ENCODE measurements around the gene CLPTM1L.

CLPTM1L gene

DNA sequence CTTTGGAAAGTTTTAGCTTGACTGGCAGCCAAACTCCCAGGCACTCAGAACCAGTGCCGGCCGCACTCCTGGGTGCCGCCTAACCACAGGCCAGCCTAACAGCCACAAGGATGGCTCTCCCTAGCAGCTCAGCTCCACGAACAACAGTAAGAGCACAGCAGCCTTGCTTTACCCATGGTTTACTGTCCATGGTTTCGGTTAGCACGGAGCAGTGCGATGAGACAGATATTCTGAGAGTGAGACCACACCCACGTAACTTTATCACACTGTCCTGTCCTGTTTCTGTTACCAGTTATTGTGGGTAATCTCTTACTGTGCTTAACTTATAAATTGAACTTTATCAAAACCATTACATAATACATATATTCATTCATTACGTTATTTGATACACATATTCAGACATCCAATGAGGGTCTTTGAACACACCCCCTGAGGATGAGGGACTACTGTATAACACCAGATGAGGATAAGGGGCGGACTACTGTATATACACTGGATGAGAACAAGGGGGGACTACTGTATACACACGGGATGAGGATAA, 12.4 kb downstream of the CLPTM1L start (continued):
- TF ChIP-seq, protein P1, sequence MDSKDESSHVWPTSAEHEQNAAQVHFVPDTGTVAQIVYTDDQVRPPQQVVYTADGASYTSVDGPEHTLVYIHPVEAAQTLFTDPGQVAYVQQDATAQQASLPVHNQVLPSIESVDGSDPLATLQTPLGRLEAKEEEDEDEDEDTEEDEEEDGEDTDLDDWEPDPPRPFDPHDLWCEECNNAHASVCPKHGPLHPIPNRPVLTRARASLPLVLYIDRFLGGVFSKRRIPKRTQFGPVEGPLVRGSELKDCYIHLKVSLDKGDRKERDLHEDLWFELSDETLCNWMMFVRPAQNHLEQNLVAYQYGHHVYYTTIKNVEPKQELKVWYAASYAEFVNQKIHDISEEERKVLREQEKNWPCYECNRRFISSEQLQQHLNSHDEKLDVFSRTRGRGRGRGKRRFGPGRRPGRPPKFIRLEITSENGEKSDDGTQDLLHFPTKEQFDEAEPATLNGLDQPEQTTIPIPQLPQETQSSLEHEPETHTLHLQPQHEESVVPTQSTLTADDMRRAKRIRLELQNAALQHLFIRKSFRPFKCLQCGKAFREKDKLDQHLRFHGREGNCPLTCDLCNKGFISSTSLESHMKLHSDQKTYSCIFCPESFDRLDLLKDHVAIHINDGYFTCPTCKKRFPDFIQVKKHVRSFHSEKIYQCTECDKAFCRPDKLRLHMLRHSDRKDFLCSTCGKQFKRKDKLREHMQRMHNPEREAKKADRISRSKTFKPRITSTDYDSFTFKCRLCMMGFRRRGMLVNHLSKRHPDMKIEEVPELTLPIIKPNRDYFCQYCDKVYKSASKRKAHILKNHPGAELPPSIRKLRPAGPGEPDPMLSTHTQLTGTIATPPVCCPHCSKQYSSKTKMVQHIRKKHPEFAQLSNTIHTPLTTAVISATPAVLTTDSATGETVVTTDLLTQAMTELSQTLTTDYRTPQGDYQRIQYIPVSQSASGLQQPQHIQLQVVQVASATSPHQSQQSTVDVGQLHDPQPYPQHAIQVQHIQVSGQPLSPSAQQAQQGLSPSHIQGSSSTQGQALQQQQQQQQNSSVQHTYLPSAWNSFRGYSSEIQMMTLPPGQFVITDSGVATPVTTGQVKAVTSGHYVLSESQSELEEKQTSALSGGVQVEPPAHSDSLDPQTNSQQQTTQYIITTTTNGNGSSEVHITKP (tag by site-specific recombination; IDR thresholded peaks at IDR 0.05) = no peak
- no peak for TF ChIP-seq ZNF292 (tag by site-specific recombination; IDR thresholded peaks at IDR 0.05; ENCODE audit: borderline replicate concordance, low read depth)

DNA sequence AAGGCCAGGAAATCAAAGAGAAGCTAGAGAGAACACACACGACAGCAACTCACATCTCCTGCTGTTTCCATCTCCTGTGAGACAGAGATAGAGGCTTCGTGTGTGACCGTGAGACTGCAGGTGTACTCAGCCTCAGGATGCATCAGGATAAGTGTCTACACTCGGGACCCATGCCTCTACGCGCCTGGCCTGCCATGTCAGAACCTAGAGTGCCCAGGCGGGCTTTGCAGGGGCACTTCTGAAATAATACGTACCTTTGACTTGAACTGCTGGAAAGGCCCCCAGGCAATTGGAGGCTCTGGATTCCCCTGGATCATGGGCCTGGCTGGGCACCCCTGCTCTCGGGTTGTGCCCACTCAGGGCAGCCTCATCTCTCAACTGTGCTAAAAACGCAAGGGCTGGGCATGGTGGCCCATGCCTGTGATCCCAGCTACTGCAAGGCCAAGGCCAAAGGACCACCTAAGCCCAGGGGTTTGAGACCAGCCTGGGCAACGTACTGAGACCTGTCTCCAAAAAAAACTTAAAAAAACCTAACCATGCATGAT, 13.0 kb downstream of the CLPTM1L start:
- Histone ChIP-seq H3K4me3 (ENCODE audit: low read depth, low read length) (no peak overlapping the region), H3K27ac (ENCODE audit: extremely low read depth, low read depth, low read length) (no peak overlapping the region), H3K9me3 (ENCODE audit: control insufficient read depth, insufficient read depth, low read depth, low read length) (no peaks in the 10 kb centered on the region), H3K4me1 (ENCODE audit: control insufficient read depth, insufficient read depth, low read length) (no peaks in the 10 kb centered on the region), H3K36me3 (ENCODE audit: control insufficient read depth in 2 of 2, insufficient read depth in 1 of 2, low read length in 2 of 2) (peaks cover 8 to 79% of the 10 kb centered on the region in 2 experiments)
- POLR2A ChIA-PET = no interaction called here
- no peak for TF ChIP-seq SETDB1 (IDR thresholded peaks at IDR 0.05; ENCODE audit: insufficient read length, low read length)
- TF ChIP-seq ZNF140 (tag by site-specific recombination; IDR thresholded peaks at IDR 0.05) = no peak
- TF ChIP-seq, protein P2, sequence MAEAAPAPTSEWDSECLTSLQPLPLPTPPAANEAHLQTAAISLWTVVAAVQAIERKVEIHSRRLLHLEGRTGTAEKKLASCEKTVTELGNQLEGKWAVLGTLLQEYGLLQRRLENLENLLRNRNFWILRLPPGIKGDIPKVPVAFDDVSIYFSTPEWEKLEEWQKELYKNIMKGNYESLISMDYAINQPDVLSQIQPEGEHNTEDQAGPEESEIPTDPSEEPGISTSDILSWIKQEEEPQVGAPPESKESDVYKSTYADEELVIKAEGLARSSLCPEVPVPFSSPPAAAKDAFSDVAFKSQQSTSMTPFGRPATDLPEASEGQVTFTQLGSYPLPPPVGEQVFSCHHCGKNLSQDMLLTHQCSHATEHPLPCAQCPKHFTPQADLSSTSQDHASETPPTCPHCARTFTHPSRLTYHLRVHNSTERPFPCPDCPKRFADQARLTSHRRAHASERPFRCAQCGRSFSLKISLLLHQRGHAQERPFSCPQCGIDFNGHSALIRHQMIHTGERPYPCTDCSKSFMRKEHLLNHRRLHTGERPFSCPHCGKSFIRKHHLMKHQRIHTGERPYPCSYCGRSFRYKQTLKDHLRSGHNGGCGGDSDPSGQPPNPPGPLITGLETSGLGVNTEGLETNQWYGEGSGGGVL (tag by site-specific recombination; IDR thresholded peaks at IDR 0.05) = no peak
- TF ChIP-seq ZNF621 (tag by site-specific recombination; IDR thresholded peaks at IDR 0.05) = no peak
- TF ChIP-seq ZFP41 (tag by site-specific recombination; IDR thresholded peaks at IDR 0.05; ENCODE audit: borderline replicate concordance) = no peak
- TF ChIP-seq ZNF626 (tag by site-specific recombination; IDR thresholded peaks at IDR 0.05) = no peak
- TF ChIP-seq ZNF561 (tag by site-specific recombination; IDR thresholded peaks at IDR 0.05; ENCODE audit: borderline replicate concordance) = no peak
- TF ChIP-seq ZNF629 (tag by site-specific recombination; IDR thresholded peaks at IDR 0.05) = no peak
- TF ChIP-seq ZNF707 (tag by site-specific recombination; IDR thresholded peaks at IDR 0.05) = no peak
- TF ChIP-seq, protein P3, sequence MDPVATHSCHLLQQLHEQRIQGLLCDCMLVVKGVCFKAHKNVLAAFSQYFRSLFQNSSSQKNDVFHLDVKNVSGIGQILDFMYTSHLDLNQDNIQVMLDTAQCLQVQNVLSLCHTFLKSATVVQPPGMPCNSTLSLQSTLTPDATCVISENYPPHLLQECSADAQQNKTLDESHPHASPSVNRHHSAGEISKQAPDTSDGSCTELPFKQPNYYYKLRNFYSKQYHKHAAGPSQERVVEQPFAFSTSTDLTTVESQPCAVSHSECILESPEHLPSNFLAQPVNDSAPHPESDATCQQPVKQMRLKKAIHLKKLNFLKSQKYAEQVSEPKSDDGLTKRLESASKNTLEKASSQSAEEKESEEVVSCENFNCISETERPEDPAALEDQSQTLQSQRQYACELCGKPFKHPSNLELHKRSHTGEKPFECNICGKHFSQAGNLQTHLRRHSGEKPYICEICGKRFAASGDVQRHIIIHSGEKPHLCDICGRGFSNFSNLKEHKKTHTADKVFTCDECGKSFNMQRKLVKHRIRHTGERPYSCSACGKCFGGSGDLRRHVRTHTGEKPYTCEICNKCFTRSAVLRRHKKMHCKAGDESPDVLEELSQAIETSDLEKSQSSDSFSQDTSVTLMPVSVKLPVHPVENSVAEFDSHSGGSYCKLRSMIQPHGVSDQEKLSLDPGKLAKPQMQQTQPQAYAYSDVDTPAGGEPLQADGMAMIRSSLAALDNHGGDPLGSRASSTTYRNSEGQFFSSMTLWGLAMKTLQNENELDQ (tag by site-specific recombination; IDR thresholded peaks at IDR 0.05; ENCODE audit: low read depth) = no peak
- no peak for TF ChIP-seq ZBTB1 (tag by site-specific recombination; IDR thresholded peaks at IDR 0.05)
- no peak for TF ChIP-seq ZNF248 (tag by site-specific recombination; IDR thresholded peaks at IDR 0.05)
- no peak for TF ChIP-seq ZNF404 (tag by site-specific recombination; IDR thresholded peaks at IDR 0.05)
- no peak for TF ChIP-seq ZNF169 (tag by site-specific recombination; IDR thresholded peaks at IDR 0.05)
- no peak for TF ChIP-seq ZNF214 (tag by site-specific recombination; IDR thresholded peaks at IDR 0.05; ENCODE audit: borderline replicate concordance)
- TF ChIP-seq ZNF560 (tag by site-specific recombination; IDR thresholded peaks at IDR 0.05; ENCODE audit: borderline replicate concordance) = no peak
- TF ChIP-seq ZNF768 (tag by site-specific recombination; IDR thresholded peaks at IDR 0.05) = no peak
- TF ChIP-seq, protein P4, sequence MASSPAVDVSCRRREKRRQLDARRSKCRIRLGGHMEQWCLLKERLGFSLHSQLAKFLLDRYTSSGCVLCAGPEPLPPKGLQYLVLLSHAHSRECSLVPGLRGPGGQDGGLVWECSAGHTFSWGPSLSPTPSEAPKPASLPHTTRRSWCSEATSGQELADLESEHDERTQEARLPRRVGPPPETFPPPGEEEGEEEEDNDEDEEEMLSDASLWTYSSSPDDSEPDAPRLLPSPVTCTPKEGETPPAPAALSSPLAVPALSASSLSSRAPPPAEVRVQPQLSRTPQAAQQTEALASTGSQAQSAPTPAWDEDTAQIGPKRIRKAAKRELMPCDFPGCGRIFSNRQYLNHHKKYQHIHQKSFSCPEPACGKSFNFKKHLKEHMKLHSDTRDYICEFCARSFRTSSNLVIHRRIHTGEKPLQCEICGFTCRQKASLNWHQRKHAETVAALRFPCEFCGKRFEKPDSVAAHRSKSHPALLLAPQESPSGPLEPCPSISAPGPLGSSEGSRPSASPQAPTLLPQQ (tag by site-specific recombination; IDR thresholded peaks at IDR 0.05) = no peak
- no peak for TF ChIP-seq ZXDB (tag by site-specific recombination; IDR thresholded peaks at IDR 0.05)
- CTCF ChIA-PET = no interaction called here

All from HEK293 (cell line).